WTC11 (cell line): Measurements from ENCODE around the gene FANK1. TPM values are rescaled to one million over a fixed set of nuclear protein-coding genes. Genes with fewer than 3 reads are reported as not detected.

Source experiments
- ATAC-seq: fragments of 200-7000 bp; cut with Tn5 transposase; 2 replicates; pipeline ENCODE4 v1.10.0; 2021; ENCODE audit warnings: mild to moderate bottlenecking, moderate library complexity
- CTCF ChIA-PET: fragments of 300-600 bp; sonication (Branson Sonifier 250); formaldehyde crosslinking; loops from one replicate; lab custom pipeline; 2021; ENCODE audit warnings: antibody characterized with exemption; lab: Charles Lee
- POLR2A ChIA-PET: fragments of 350-600 bp; sonication (Branson Sonifier 250); formaldehyde crosslinking; loops from one replicate; lab custom pipeline; 2021; ENCODE audit warnings: antibody characterized with exemption; lab: Charles Lee
- DNase-seq: peaks from one replicate; pipeline ENCODE4 v3.0.0; 2021; ENCODE audit warnings: low spot score
- H3K27ac Mint-ChIP-seq: 2 replicates; pipeline ENCODE4 v1.8.0; 2021; ENCODE audit warnings: mixed read lengths
- H3K27me3 Mint-ChIP-seq: 2 replicates; pipeline ENCODE4 v1.8.0; 2021; ENCODE audit warnings: low read depth, mild to moderate bottlenecking, moderate library complexity, mixed read lengths
- H3K36me3 Mint-ChIP-seq: 2 replicates; pipeline ENCODE4 v1.8.0; 2021; ENCODE audit warnings: mixed read lengths
- H3K4me1 Mint-ChIP-seq: 2 replicates; pipeline ENCODE4 v1.8.0; 2022; ENCODE audit warnings: mixed read lengths
- H3K4me3 Mint-ChIP-seq: 2 replicates; pipeline ENCODE4 v1.8.0; 2021; ENCODE audit warnings: mild to moderate bottlenecking, moderate library complexity, mixed read lengths
- H3K9me3 Mint-ChIP-seq: 2 replicates; pipeline ENCODE4 v1.8.0; 2021; ENCODE audit warnings: mixed read lengths
- ESRRA ChIP-seq: sonication (generic); formaldehyde crosslinking; IDR thresholded peaks from 2 replicates; pipeline ENCODE4 v1.8.1; 2022; ENCODE audit warnings: mild to moderate bottlenecking, missing genetic modification reagents, borderline replicate concordance
- GABPB1 ChIP-seq: sonication (generic); formaldehyde crosslinking; IDR thresholded peaks from 2 replicates; pipeline ENCODE4 v1.8.1; 2023; ENCODE audit warnings: mild to moderate bottlenecking, missing genetic modification reagents
- GRHL2 ChIP-seq: fragments of 250-450 bp; sonication (Bioruptor Pico); IDR thresholded peaks from 2 replicates; pipeline ENCODE4 v1.8.0; 2022; ENCODE audit warnings: mild to moderate bottlenecking, moderate library complexity; ENCODE audit not compliant: insufficient replicate concordance, severe bottlenecking
- GTF2I ChIP-seq: fragments of 250-450 bp; sonication (Bioruptor Pico); conservative IDR thresholded peaks from 2 replicates; pipeline ENCODE4 v1.4.0; 2021; ENCODE audit warnings: mild to moderate bottlenecking
- JUN ChIP-seq: sonication (generic); formaldehyde crosslinking; IDR thresholded peaks from 2 replicates; pipeline ENCODE4 v1.8.0; 2023; ENCODE audit warnings: mild to moderate bottlenecking, missing genetic modification reagents
- MYBL2 ChIP-seq: sonication (generic); formaldehyde crosslinking; IDR thresholded peaks from 2 replicates; pipeline ENCODE4 v1.8.1; 2023; ENCODE audit warnings: mild to moderate bottlenecking, moderate library complexity, missing genetic modification reagents
- NFATC4 ChIP-seq: fragments of 250-450 bp; sonication (Bioruptor Pico); IDR thresholded peaks from 2 replicates; pipeline ENCODE4 v1.9.0; 2021; ENCODE audit warnings: mild to moderate bottlenecking
- NR1H2 ChIP-seq: sonication (generic); formaldehyde crosslinking; IDR thresholded peaks from 2 replicates; pipeline ENCODE4 v1.9.0; 2021; ENCODE audit warnings: mild to moderate bottlenecking, moderate library complexity, missing genetic modification reagents
- TEAD1 ChIP-seq: sonication (generic); formaldehyde crosslinking; IDR thresholded peaks from 2 replicates; pipeline ENCODE4 v1.8.0; 2022; ENCODE audit warnings: mild to moderate bottlenecking, missing genetic modification reagents
- TP53 ChIP-seq: sonication (generic); formaldehyde crosslinking; IDR thresholded peaks from 2 replicates; pipeline ENCODE4 v1.8.1; 2023; ENCODE audit warnings: mild to moderate bottlenecking, missing genetic modification reagents
- ZBTB21 ChIP-seq: sonication (generic); formaldehyde crosslinking; IDR thresholded peaks from 2 replicates; pipeline ENCODE4 v1.8.1; 2023; ENCODE audit warnings: mild to moderate bottlenecking, missing genetic modification reagents, borderline replicate concordance
- ZNF138 ChIP-seq: sonication (generic); formaldehyde crosslinking; conservative IDR thresholded peaks from 2 replicates; pipeline ENCODE4 v1.8.1; 2022; ENCODE audit warnings: mild to moderate bottlenecking, moderate library complexity, missing genetic modification reagents
- total RNA-seq: library from RNA; stranded (reverse); gene quantifications from 3 replicates; pipeline ENCODE4 v1.2.3, GENCODE V29; 2021
- TF ChIP-seq, protein P1 (sequence below): sonication (generic); formaldehyde crosslinking; IDR thresholded peaks from 2 replicates; pipeline ENCODE4 v1.8.0; 2022; ENCODE audit warnings: missing genetic modification reagents
- TF ChIP-seq, protein P2 (sequence below): fragments of 250-450 bp; sonication (Bioruptor Pico); IDR thresholded peaks from 2 replicates; pipeline ENCODE4 v1.9.0; 2021; ENCODE audit warnings: mild to moderate bottlenecking, borderline replicate concordance
- TF ChIP-seq, protein P3 (sequence below): sonication (generic); formaldehyde crosslinking; conservative IDR thresholded peaks from 2 replicates; pipeline ENCODE4 v1.8.1; 2023; ENCODE audit warnings: mild to moderate bottlenecking, low read depth, missing genetic modification reagents, moderate library complexity

Gene FANK1
- total RNA-seq, 1 experiment from 2014 or later = 3.4 TPM

DNA sequence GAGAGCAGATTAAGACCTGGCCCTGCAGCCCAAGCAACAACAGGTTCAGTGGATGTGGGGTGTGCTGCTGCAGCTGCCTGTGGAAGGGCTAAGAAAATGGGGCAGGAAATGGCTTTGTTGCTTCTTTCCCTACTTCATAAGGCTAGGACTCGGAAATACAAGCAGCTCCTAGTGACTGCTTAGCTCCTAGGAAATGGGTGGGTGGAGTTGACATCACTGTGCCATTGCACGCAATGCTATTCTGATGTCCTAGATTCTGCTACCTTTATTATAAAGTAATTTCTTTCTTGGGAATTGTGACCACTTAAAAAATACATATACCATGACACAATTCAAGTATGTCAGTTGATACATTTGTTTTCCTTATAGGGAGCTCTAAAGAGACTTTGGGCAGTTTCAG lies 155.8 kb downstream of the FANK1 start:
- TF ChIP-seq ESRRA (no peak), GTF2I (CRISPR knock-in tag) (no peak), MYBL2 (CRISPR knock-in tag) (no peak), JUN (CRISPR knock-in tag) (no peak), NFATC4 (CRISPR knock-in tag) (no peak), ZBTB21 (CRISPR knock-in tag) (no peak), TEAD1 (CRISPR knock-in tag) (no peak), GRHL2 (CRISPR knock-in tag) (no peak)
- TF ChIP-seq, protein P1, sequence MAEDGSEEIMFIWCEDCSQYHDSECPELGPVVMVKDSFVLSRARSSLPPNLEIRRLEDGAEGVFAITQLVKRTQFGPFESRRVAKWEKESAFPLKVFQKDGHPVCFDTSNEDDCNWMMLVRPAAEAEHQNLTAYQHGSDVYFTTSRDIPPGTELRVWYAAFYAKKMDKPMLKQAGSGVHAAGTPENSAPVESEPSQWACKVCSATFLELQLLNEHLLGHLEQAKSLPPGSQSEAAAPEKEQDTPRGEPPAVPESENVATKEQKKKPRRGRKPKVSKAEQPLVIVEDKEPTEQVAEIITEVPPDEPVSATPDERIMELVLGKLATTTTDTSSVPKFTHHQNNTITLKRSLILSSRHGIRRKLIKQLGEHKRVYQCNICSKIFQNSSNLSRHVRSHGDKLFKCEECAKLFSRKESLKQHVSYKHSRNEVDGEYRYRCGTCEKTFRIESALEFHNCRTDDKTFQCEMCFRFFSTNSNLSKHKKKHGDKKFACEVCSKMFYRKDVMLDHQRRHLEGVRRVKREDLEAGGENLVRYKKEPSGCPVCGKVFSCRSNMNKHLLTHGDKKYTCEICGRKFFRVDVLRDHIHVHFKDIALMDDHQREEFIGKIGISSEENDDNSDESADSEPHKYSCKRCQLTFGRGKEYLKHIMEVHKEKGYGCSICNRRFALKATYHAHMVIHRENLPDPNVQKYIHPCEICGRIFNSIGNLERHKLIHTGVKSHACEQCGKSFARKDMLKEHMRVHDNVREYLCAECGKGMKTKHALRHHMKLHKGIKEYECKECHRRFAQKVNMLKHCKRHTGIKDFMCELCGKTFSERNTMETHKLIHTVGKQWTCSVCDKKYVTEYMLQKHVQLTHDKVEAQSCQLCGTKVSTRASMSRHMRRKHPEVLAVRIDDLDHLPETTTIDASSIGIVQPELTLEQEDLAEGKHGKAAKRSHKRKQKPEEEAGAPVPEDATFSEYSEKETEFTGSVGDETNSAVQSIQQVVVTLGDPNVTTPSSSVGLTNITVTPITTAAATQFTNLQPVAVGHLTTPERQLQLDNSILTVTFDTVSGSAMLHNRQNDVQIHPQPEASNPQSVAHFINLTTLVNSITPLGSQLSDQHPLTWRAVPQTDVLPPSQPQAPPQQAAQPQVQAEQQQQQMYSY (CRISPR knock-in tag) = no peak
- H3K36me3 Mint-ChIP-seq = no peaks in the 10 kb centered on the region
- no peaks in the 10 kb centered on the region for H3K4me1 Mint-ChIP-seq
- ATAC-seq (no peak), DNase-seq (no peak)
- ChIA-PET CTCF (no interaction called here), POLR2A (no interaction called here)
- H3K27ac Mint-ChIP-seq = no peak overlapping the region
- H3K27me3 Mint-ChIP-seq = no peaks in the 10 kb centered on the region
- H3K9me3 Mint-ChIP-seq = peaks cover 4% of the 10 kb centered on the region; the same call in 1 of the 2 replicates
- no peak overlapping the region for H3K4me3 Mint-ChIP-seq

DNA sequence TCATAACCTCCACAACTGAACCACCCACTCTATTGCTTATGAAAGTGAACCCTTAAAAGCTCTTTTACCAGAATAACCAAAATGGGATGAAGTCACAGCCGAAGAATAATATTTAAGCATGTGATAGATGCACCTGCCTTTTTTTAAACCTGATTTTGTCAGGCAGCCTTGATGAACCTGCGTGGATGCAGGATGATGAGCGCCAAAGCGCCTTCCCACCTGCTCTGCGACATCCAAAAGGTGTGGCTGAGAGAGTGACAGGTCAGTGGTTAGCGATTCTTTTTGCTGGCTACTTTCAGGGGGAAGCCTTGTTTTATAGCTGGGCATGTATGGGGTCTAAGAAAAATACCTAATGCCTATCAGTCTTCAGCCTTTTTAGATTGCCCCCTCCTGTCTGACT lies 157.8 kb downstream of the FANK1 start:
- Mint-ChIP-seq H3K4me1 (peaks cover 11% of the 10 kb centered on the region), H3K9me3 (no peaks in the 10 kb centered on the region), H3K4me3 (no peak overlapping the region)
- TF ChIP-seq, protein P2, sequence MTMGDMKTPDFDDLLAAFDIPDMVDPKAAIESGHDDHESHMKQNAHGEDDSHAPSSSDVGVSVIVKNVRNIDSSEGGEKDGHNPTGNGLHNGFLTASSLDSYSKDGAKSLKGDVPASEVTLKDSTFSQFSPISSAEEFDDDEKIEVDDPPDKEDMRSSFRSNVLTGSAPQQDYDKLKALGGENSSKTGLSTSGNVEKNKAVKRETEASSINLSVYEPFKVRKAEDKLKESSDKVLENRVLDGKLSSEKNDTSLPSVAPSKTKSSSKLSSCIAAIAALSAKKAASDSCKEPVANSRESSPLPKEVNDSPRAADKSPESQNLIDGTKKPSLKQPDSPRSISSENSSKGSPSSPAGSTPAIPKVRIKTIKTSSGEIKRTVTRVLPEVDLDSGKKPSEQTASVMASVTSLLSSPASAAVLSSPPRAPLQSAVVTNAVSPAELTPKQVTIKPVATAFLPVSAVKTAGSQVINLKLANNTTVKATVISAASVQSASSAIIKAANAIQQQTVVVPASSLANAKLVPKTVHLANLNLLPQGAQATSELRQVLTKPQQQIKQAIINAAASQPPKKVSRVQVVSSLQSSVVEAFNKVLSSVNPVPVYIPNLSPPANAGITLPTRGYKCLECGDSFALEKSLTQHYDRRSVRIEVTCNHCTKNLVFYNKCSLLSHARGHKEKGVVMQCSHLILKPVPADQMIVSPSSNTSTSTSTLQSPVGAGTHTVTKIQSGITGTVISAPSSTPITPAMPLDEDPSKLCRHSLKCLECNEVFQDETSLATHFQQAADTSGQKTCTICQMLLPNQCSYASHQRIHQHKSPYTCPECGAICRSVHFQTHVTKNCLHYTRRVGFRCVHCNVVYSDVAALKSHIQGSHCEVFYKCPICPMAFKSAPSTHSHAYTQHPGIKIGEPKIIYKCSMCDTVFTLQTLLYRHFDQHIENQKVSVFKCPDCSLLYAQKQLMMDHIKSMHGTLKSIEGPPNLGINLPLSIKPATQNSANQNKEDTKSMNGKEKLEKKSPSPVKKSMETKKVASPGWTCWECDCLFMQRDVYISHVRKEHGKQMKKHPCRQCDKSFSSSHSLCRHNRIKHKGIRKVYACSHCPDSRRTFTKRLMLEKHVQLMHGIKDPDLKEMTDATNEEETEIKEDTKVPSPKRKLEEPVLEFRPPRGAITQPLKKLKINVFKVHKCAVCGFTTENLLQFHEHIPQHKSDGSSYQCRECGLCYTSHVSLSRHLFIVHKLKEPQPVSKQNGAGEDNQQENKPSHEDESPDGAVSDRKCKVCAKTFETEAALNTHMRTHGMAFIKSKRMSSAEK (CRISPR knock-in tag) = no peak
- no peak for TF ChIP-seq ZNF138 (CRISPR knock-in tag)
- no peak for TF ChIP-seq GABPB1 (CRISPR knock-in tag)
- no peak for TF ChIP-seq MYBL2 (CRISPR knock-in tag)
- TF ChIP-seq, all 79 proteins: peak for 0
- Mint-ChIP-seq H3K36me3 (no peaks in the 10 kb centered on the region), H3K27ac (no peak overlapping the region), H3K27me3 (no peaks in the 10 kb centered on the region)
- DNase-seq (no peak), ATAC-seq (no peak)
- CTCF ChIA-PET = no interaction called here
- POLR2A ChIA-PET = no interaction called here

DNA sequence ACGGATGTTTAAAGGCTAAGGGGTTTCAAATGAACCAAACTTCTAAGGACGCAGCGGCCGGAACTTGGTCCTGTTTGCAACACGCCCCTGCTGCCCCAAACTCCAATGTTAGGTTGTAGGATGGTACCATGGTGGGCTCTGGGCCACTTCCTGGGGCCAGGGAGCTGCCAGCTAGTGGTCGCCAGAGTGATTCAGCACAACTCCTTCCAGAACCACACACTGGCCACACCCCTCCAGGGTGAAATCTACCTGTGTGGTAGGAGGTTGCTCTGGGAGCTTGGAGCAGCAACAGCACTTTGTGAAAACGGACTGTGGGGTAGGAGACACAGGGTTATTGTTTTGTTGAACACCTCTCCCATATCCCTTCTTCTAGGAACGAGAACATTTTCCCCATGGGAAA lies 161.1 kb downstream of the FANK1 start:
- Mint-ChIP-seq H3K4me3 (no peak overlapping the region), H3K36me3 (no peaks in the 10 kb centered on the region; the same call in 1 of the 2 replicates), H3K9me3 (peaks cover 6% of the 10 kb centered on the region), H3K4me1 (peaks cover 11% of the 10 kb centered on the region), H3K27ac (no peak overlapping the region), H3K27me3 (no peaks in the 10 kb centered on the region)
- CTCF ChIA-PET = no interaction called here
- ATAC-seq = peak; percentile 72
- DNase-seq = no peak
- POLR2A ChIA-PET = no interaction called here
- TF ChIP-seq TEAD1 (CRISPR knock-in tag) (no peak), TP53 (CRISPR knock-in tag) (no peak), NR1H2 (CRISPR knock-in tag) (no peak)
- TF ChIP-seq, protein P3, sequence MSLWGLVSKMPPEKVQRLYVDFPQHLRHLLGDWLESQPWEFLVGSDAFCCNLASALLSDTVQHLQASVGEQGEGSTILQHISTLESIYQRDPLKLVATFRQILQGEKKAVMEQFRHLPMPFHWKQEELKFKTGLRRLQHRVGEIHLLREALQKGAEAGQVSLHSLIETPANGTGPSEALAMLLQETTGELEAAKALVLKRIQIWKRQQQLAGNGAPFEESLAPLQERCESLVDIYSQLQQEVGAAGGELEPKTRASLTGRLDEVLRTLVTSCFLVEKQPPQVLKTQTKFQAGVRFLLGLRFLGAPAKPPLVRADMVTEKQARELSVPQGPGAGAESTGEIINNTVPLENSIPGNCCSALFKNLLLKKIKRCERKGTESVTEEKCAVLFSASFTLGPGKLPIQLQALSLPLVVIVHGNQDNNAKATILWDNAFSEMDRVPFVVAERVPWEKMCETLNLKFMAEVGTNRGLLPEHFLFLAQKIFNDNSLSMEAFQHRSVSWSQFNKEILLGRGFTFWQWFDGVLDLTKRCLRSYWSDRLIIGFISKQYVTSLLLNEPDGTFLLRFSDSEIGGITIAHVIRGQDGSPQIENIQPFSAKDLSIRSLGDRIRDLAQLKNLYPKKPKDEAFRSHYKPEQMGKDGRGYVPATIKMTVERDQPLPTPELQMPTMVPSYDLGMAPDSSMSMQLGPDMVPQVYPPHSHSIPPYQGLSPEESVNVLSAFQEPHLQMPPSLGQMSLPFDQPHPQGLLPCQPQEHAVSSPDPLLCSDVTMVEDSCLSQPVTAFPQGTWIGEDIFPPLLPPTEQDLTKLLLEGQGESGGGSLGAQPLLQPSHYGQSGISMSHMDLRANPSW (CRISPR knock-in tag) = no peak
